Measurements from ENCODE around the gene MAIP1.

The MAIP1 gene

DNA sequence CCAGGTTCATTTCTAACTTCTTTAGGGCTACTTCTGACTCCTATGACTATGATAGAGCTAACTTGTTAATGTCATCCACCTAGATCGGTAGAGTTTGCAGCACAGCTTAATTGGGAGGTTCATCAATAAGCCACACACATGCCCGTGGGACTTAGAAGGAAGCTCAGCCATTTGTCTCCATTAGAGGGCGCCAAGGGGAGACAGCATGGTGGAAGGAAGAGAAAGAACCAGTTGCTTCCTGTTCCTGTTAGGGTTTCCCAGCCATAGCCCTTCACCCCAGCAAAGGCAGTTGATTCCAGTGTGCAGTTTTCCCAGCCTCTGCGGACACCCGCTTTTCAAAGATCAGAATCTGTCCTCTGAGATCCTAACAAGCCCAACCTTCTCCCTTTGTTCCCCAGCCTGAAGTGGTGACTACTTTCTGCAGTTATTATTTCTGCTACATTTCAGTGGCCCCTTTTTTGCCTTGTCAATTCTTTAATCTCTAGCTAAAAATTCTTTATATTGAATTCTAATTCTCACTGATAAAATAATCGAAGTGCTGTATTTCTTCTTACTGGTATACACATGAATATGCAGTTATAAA lies 30.3 kb downstream of the MAIP1 start:
- in situ Hi-C loops (cut with MboI; ENCODE audit: low sequenced_read_pairs), result no loop called here
- H3K4me3 ChIP-seq, result no peak overlapping the region
- no peaks in the 10 kb centered on the region for H3K27me3 ChIP-seq (ENCODE audit: low read depth)
- no peaks in the 10 kb centered on the region for H3K36me3 ChIP-seq (replicated peaks)
- no peaks in the 10 kb centered on the region for H3K4me1 ChIP-seq
- H3K9me3 ChIP-seq, result 0 out of 2 replicates have a peak, but pooled peaks cover 2% of the 10 kb centered on the region
- peak; percentile 62 to 79 for DNase-seq (ENCODE audit: low spot score in 2 of 2)

- Histone ChIP-seq H3K4me3 (no peak overlapping the region), H3K27me3 (ENCODE audit: low read depth) (no peaks in the 10 kb centered on the region), H3K4me1 (no peaks in the 10 kb centered on the region), H3K9me3 (0 out of 2 replicates have a peak, but pooled peaks cover 2% of the 10 kb centered on the region), H3K36me3 (replicated peaks) (no peaks in the 10 kb centered on the region)
- DNase-seq (ENCODE audit: low spot score in 2 of 2), result no peak
- in situ Hi-C loops (cut with MboI; ENCODE audit: low sequenced_read_pairs), result no loop called here
These were observed 32.2 kb downstream of the MAIP1 start for GRCh38 chr2:199987586-199987985.

GRCh38 chr2:199988151-199988550 lies 32.8 kb downstream of the MAIP1 start:
- H3K9me3 ChIP-seq, result 0 out of 2 replicates have a peak, but pooled peaks cover 2% of the 10 kb centered on the region
- H3K27me3 ChIP-seq (ENCODE audit: low read depth), result no peaks in the 10 kb centered on the region
- no peaks in the 10 kb centered on the region for H3K4me1 ChIP-seq
- in situ Hi-C loops (cut with MboI; ENCODE audit: low sequenced_read_pairs), result no loop called here
- H3K4me3 ChIP-seq, result no peak overlapping the region
- no peak for DNase-seq (ENCODE audit: low spot score in 2 of 2)
- no peaks in the 10 kb centered on the region for H3K36me3 ChIP-seq (replicated peaks)

- Histone ChIP-seq H3K27me3 (ENCODE audit: low read depth) (no peaks in the 10 kb centered on the region), H3K4me3 (no peak overlapping the region), H3K4me1 (no peaks in the 10 kb centered on the region), H3K36me3 (replicated peaks) (no peaks in the 10 kb centered on the region), H3K9me3 (0 out of 2 replicates have a peak, but pooled peaks cover 2% of the 10 kb centered on the region)
- no peak for DNase-seq (ENCODE audit: low spot score in 2 of 2)
- in situ Hi-C loops (cut with MboI; ENCODE audit: low sequenced_read_pairs), result no loop called here
These were observed 34.4 kb downstream of the MAIP1 start for GRCh38 chr2:199989822-199990221.

GRCh38 chr2:199991691-199992090 lies 36.3 kb downstream of the MAIP1 start:
- no peaks in the 10 kb centered on the region for H3K4me1 ChIP-seq
- in situ Hi-C loops (cut with MboI; ENCODE audit: low sequenced_read_pairs), result no loop called here
- H3K9me3 ChIP-seq, result no peaks in the 10 kb centered on the region
- no peaks in the 10 kb centered on the region for H3K27me3 ChIP-seq (ENCODE audit: low read depth)
- DNase-seq (ENCODE audit: low spot score in 2 of 2), result no peak
- no peaks in the 10 kb centered on the region for H3K36me3 ChIP-seq (replicated peaks)
- no peak overlapping the region for H3K4me3 ChIP-seq

GRCh38 chr2:199992296-199992695 lies 36.9 kb downstream of the MAIP1 start:
- no peak for DNase-seq (ENCODE audit: low spot score in 2 of 2)
- Histone ChIP-seq H3K9me3 (no peaks in the 10 kb centered on the region), H3K27me3 (ENCODE audit: low read depth) (no peaks in the 10 kb centered on the region), H3K36me3 (replicated peaks) (no peaks in the 10 kb centered on the region), H3K4me1 (no peaks in the 10 kb centered on the region), H3K4me3 (no peak overlapping the region)
- in situ Hi-C loops (cut with MboI; ENCODE audit: low sequenced_read_pairs), result no loop called here

- Histone ChIP-seq H3K27me3 (ENCODE audit: low read depth) (no peaks in the 10 kb centered on the region), H3K4me3 (no peak overlapping the region), H3K36me3 (replicated peaks) (no peaks in the 10 kb centered on the region), H3K9me3 (no peaks in the 10 kb centered on the region), H3K4me1 (no peaks in the 10 kb centered on the region)
- no peak for DNase-seq (ENCODE audit: low spot score in 2 of 2)
- in situ Hi-C loops (cut with MboI; ENCODE audit: low sequenced_read_pairs), result no loop called here
These were observed 39.0 kb downstream of the MAIP1 start for GRCh38 chr2:199994371-199994770.

- in situ Hi-C loops (cut with MboI; ENCODE audit: low sequenced_read_pairs), result no loop called here
- H3K27me3 ChIP-seq (ENCODE audit: low read depth), result no peaks in the 10 kb centered on the region
- no peaks in the 10 kb centered on the region for H3K36me3 ChIP-seq (replicated peaks)
- H3K4me3 ChIP-seq, result no peak overlapping the region
- DNase-seq (ENCODE audit: low spot score in 2 of 2), result no peak
- no peaks in the 10 kb centered on the region for H3K4me1 ChIP-seq
- no peaks in the 10 kb centered on the region for H3K9me3 ChIP-seq
These were observed 39.5 kb downstream of the MAIP1 start for GRCh38 chr2:199994896-199995295.

GRCh38 chr2:199997296-199997695 lies 41.9 kb downstream of the MAIP1 start:
- Histone ChIP-seq H3K36me3 (replicated peaks) (no peaks in the 10 kb centered on the region), H3K4me3 (no peak overlapping the region), H3K27me3 (ENCODE audit: low read depth) (no peaks in the 10 kb centered on the region), H3K4me1 (no peaks in the 10 kb centered on the region), H3K9me3 (no peaks in the 10 kb centered on the region)
- in situ Hi-C loops (cut with MboI; ENCODE audit: low sequenced_read_pairs), result no loop called here
- DNase-seq (ENCODE audit: low spot score in 2 of 2), result no peak

DNA sequence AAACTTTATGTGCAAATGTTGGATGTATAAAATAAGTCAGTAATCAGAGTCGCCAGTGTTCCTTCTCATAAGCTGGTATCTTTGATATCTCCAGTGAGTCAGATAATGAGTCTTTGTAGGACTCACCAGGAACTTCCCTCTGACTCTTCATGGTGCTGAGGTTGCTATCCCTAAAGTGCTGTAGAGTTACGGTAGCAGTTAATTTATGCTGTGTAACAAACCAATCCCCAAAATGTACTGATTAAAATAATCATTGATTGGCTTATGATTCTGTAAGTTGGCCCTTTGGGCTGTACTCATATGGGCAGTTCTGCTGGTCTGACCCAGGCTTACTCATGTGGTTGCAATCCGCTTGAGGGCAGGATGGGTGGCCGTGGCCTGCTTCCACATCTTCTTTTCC lies 43.8 kb downstream of the MAIP1 start:
- H3K27me3 ChIP-seq (ENCODE audit: low read depth), result peaks cover 4% of the 10 kb centered on the region; the same call in 1 of the 2 replicates
- no peaks in the 10 kb centered on the region for H3K4me1 ChIP-seq
- no peaks in the 10 kb centered on the region for H3K9me3 ChIP-seq
- H3K36me3 ChIP-seq (replicated peaks), result no peaks in the 10 kb centered on the region
- no peak overlapping the region for H3K4me3 ChIP-seq
- DNase-seq (ENCODE audit: low spot score in 2 of 2), result no peak
- in situ Hi-C loops (cut with MboI; ENCODE audit: low sequenced_read_pairs), result no loop called here

- Histone ChIP-seq H3K27me3 (ENCODE audit: low read depth) (peaks cover 4% of the 10 kb centered on the region; the same call in 1 of the 2 replicates), H3K4me3 (no peak overlapping the region), H3K4me1 (no peaks in the 10 kb centered on the region), H3K36me3 (replicated peaks) (no peaks in the 10 kb centered on the region), H3K9me3 (no peaks in the 10 kb centered on the region)
- no peak for DNase-seq (ENCODE audit: low spot score in 2 of 2)
- in situ Hi-C loops (cut with MboI; ENCODE audit: low sequenced_read_pairs), result no loop called here
These were observed 45.2 kb downstream of the MAIP1 start for GRCh38 chr2:200000444-200001163.

GRCh38 chr2:200003444-200003843 lies 48.1 kb downstream of the MAIP1 start:
- Histone ChIP-seq H3K36me3 (replicated peaks) (no peaks in the 10 kb centered on the region), H3K27me3 (ENCODE audit: low read depth) (peaks cover 4% of the 10 kb centered on the region; the same call in 1 of the 2 replicates), H3K4me3 (no peak overlapping the region), H3K9me3 (no peaks in the 10 kb centered on the region), H3K4me1 (no peaks in the 10 kb centered on the region)
- DNase-seq (ENCODE audit: low spot score in 2 of 2), result no peak
- in situ Hi-C loops (cut with MboI; ENCODE audit: low sequenced_read_pairs), result no loop called here

DNA sequence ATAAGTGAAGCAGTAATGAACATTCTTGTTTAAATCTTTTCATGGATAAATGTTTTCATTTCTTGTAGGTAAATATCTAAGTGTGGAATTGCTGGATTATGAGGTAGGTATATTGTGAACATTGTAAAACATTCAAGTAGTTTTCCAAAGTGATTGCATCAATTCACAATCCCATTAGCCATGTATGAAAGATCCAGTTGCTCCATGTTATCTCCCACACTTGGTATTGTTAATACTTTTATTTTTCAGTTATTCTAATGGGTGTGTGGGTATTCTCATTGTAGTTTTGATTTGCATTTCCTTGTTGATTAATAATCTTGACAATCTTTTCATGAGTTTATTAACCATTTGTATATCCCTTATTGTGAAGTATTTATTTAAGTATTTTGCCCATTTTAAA lies 50.3 kb downstream of the MAIP1 start:
- in situ Hi-C loops (cut with MboI; ENCODE audit: low sequenced_read_pairs), result no loop called here
- H3K4me3 ChIP-seq, result no peak overlapping the region
- peaks cover 4% of the 10 kb centered on the region; the same call in 1 of the 2 replicates for H3K27me3 ChIP-seq (ENCODE audit: low read depth)
- H3K9me3 ChIP-seq, result no peaks in the 10 kb centered on the region
- H3K36me3 ChIP-seq (replicated peaks), result no peaks in the 10 kb centered on the region
- H3K4me1 ChIP-seq, result no peaks in the 10 kb centered on the region
- DNase-seq (ENCODE audit: low spot score in 2 of 2), result no peak

DNA sequence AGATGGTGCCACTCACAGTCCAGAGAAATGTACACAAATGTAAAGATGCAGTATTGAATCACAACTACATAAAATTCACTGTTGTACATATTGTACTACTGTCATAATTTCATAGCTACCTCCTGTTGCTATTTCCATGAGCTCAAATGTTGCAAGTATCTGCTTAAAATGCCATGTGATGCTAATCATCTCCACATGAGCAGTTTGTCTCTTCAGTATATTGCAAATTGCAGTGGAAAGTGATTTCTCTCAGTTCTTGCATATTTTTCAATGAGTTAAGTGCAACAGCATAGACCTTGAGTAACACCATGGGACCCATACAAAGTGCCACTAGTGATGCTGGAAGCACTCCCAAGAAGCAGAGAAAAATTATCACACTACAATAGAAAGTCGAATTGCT lies 51.9 kb downstream of the MAIP1 start:
- in situ Hi-C loops (cut with MboI; ENCODE audit: low sequenced_read_pairs), result no loop called here
- Histone ChIP-seq H3K4me1 (no peaks in the 10 kb centered on the region), H3K27me3 (ENCODE audit: low read depth) (peaks cover 4% of the 10 kb centered on the region; the same call in 1 of the 2 replicates), H3K36me3 (replicated peaks) (no peaks in the 10 kb centered on the region), H3K9me3 (no peaks in the 10 kb centered on the region), H3K4me3 (no peak overlapping the region)
- no peak for DNase-seq (ENCODE audit: low spot score in 2 of 2)

Data from HAP-1 (cell line).